Peyer's patch (tissue), 4 donors: ENCODE measurements around the gene TTC16.

ENCODE experiments used
- POLR2A ChIP-seq, 2 donors: fragments of 450-650 bp; IDR thresholded peaks; one replicate each; pipeline ENCODE4 v1.5.1; 2017; ENCODE audit warnings: antibody characterized with exemption in 2 of 2, mild to moderate bottlenecking in 2 of 2, moderate library complexity in 2 of 2
- TF ChIP-seq, protein P1 (sequence below), 6 experiments: fragments of 450-650 bp in 4 of 6; fragments of 200-600 bp in 2 of 6; sonication (generic) in 1 of 6; IDR thresholded peaks; one replicate each; pipeline ENCODE4 v1.5.1; 2017 to 2019; ENCODE audit warnings: antibody characterized with exemption in 6 of 6, mild to moderate bottlenecking in 3 of 6, moderate library complexity in 1 of 6

DNA sequence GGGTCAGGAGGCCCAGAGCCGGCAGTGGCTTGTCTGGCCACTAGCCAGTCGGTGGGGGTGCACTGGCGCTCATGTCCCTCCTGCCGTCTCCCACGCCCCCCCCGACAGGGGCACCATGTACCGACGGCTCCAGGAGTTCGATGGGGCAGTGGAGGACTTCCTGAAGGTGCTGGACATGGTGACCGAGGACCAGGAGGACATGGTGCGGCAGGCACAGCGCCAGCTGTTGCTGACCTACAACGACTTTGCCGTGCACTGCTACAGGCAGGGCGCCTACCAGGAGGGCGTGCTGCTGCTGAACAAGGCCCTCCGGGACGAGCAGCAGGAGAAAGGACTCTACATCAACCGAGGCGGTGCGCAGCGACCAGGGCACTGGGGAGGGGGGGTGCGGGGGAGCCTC lies 8.1 kb downstream of the TTC16 start:
- TF ChIP-seq, protein P1, sequence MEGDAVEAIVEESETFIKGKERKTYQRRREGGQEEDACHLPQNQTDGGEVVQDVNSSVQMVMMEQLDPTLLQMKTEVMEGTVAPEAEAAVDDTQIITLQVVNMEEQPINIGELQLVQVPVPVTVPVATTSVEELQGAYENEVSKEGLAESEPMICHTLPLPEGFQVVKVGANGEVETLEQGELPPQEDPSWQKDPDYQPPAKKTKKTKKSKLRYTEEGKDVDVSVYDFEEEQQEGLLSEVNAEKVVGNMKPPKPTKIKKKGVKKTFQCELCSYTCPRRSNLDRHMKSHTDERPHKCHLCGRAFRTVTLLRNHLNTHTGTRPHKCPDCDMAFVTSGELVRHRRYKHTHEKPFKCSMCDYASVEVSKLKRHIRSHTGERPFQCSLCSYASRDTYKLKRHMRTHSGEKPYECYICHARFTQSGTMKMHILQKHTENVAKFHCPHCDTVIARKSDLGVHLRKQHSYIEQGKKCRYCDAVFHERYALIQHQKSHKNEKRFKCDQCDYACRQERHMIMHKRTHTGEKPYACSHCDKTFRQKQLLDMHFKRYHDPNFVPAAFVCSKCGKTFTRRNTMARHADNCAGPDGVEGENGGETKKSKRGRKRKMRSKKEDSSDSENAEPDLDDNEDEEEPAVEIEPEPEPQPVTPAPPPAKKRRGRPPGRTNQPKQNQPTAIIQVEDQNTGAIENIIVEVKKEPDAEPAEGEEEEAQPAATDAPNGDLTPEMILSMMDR (IDR thresholded peaks at IDR 0.05) = no peak
- no peak for TF ChIP-seq POLR2A (IDR thresholded peaks at IDR 0.05)
